IPS-NIHi11 (cell line): ENCODE data around the gene MTUS2.
"Not testable (repeated sequence)": the region's sequence is repeated elsewhere in the genome, so short reads cannot be mapped to it uniquely, and the experiment has no call there.

Experiments
- DNase-seq: peaks from one replicate; pipeline ENCODE4 v3.0.0; 2012; ENCODE audit warnings: mixed read lengths, low spot score

Gene MTUS2

GRCh38 chr13:28958441-28958840 is 138.3 kb downstream of the MTUS2 start:
- DNase-seq: no peak

DNA sequence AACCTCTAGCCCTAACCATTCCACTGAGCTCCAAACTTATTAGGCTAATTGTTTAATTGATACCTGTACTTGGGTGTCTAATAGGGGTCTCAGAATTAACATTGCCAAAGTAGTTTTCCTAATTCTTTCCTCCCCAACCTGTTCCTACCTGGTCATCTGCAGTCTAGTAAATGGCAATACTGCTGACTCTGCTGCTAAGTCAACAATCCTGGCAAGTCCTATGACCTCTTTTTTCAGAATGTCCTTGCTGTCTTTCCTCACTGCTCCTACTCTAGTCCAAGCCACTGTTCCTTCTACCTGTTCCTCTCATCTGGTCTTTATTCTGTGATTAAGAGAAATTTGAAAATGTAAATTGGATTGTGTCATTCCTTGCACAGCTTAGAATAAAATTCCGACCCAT is 143.9 kb downstream of the MTUS2 start:
- no peak for DNase-seq

DNA sequence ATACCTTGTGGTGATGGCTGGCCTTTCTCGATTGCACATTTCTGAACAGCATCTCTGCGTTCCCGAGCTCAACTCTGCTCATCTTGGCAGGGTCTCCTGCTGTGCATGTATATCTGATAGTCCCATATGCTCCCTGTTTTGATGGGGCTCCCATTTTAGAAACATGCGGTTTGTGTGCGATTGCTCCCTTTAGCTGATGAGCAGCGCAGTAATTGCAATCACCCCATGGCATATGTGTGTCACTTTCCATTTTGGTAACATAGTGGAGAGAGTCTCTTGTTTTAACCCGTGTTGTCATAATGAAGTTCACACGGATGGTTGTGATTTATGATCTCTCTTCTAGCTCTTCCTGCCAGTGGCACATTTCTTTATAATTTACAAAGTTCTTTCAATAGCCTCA is 144.7 kb downstream of the MTUS2 start:
- no peak for DNase-seq

DNA sequence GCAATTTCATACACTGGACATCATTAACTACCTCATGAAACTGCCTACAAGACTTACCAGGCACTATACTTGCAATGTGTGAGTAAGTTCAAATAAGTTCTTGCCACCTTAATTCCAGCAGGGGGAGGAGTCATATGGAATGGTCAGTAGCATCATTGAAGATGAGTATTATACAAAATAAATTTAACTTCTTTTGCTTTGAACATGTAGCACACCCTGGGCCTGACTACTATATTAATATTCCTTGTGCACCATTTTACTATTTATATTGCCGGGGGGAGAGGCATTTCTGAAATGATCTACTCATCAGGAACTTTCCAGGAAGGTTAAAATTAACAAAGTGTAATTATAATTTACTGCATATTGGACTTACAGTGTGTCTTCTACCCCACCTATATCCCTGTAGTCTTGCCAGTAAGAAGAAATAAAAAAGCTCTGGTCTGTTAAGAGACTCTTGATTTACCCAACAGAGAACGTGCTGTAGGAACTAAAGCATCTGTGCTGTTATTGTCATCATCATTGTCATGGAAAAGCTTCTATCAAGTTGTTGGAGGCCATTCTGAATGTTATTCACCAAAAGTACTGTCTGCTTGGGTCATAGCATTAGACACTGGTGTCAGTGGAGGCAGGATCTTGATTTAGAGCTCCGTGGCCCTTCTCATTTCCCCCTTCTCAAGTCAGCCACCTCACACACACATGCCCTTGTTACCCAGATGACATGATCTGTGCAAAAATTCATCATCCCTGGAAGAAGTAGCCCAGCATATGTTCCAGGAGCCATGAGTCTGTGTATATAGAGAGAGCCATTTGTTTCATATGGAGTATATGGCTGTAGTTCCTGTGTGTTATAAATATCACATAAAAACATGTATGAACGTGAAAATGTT is 147.1 kb downstream of the MTUS2 start:
- DNase-seq: no peak

GRCh38 chr13:28976195-28976594 is 156.1 kb downstream of the MTUS2 start:
- DNase-seq: no peak

- DNase-seq: no peak
Measured at GRCh38 chr13:28976636-28977035, 156.5 kb downstream of the MTUS2 start.

DNA sequence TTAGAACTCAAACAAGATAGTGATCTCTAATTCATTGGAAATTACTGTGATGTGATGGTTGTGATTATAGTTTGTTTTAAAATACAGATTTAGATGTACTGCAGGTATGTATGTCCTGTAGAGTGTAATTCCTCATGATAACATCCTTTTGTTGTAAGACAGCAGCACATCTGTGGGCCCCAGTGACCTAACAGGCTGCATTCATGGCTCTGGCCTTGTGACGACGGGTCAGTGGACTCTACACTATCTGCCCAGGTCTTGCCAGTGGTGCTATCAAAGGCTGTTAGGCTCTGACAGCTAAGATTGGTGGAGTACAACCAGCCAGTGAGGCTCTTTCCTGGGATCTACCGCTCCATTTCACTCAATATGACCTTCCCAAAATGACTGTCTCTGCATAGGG is 158.4 kb downstream of the MTUS2 start:
- no peak for DNase-seq

GRCh38 chr13:28981530-28981929 is 161.4 kb downstream of the MTUS2 start:
- DNase-seq: no peak

GRCh38 chr13:28983641-28984040 is 163.5 kb downstream of the MTUS2 start:
- DNase-seq: no peak

- DNase-seq: no peak
Measured at GRCh38 chr13:28984326-28984725, 164.2 kb downstream of the MTUS2 start.

DNA sequence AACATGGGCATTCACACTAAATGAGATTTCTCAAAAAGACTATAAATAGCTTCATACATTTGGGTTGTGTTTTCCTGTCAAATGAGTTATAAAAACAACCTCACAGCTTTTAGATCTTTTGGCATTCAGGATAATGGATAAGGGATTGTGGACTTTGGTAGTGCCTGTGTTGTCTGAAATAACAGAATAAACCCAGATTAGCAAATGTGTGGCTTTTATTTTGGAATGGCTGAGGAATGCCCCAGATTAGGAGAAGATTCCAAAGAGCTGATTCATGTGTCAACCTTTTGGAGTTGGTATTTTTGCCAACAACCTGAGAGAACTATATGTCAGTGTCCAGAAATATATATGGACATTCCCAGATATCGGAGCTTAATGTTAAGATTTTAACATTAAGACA is 164.7 kb downstream of the MTUS2 start:
- no peak for DNase-seq

DNA sequence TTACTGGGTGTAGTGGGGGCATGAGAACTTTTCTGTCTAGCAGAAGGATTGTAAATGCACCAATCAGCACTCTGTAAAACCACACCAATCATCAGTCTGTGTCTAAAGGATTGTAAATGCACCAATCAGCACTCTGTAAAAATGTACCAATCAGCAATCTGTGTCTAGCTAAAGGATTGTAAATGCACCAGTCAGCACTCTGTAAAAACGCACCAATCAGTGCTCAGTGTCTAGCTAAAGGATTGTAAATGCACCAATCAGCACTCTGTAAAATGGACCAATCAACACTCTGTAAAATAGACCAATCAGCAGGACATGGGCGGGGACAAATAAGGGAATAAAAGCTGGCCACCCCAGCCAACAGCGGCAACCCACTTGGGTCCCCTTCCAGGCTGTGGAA is 170.2 kb downstream of the MTUS2 start:
- DNase-seq: not testable (repeated sequence)

- no peak for DNase-seq
Measured at GRCh38 chr13:28991764-28992163, 171.6 kb downstream of the MTUS2 start.

DNA sequence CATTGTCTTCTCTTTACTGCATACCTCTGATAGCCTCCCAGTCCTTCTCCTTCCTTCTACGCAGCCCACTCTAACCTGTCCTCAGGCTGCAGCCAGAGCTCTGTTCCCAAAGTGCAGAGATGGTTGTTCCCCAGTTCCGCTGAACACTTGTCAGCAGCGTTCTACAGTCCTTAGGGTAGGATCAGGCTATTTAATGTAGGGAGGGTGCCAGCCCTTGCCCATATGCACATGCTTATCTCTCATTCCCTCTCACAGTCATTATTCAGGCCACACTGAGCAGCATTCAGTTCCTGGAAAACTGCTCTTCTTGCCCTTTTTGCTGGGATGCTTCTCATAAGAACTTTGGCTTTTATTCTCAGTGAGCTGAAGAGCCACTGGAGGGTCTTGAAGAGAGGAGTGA is 180.7 kb downstream of the MTUS2 start:
- no peak for DNase-seq

- no peak for DNase-seq
Measured at GRCh38 chr13:29005035-29005762, 185.1 kb downstream of the MTUS2 start.

GRCh38 chr13:29005763-29006120 is 185.6 kb downstream of the MTUS2 start:
- DNase-seq: no peak

DNA sequence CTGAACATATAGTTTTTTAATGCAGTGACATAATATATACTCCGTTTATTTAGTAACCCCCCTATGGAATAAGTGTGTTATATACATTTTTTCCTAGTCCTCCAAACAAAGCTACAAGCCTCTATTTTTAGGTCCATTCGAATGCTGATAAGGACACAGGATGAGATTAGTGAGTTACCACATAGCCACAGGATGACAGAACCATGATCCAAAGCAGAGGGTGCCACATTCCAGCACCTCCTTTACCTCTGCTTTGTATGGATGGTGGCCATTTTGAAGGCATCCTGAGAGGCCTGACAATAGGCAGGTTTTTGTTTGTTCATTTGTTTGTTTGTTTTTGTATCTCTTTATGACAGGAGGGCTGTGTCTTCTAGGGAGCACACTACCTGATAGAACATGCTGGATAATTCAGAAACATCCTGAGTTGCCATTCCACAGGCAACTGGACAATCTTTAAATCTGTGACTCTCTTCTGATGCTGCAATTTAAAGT is 186.3 kb downstream of the MTUS2 start:
- no peak for DNase-seq

DNA sequence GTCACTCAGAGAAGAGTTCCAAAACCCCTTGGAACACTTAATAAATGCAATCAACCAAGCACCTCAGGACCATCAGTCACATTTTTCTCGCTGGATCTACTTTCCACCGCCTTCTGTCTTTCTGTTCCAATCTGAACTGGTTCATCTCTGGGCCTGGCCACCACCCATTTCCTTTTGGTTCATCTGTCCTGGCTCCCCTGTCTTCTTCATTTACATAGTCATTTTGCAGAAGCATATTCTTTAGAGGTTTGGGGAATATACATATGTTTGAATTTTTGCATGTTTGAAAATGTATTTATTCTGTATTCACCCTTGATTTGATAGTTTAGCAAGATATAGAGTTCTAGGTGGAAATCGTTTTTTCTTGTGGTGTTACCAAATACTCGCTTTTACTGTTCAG is 188.2 kb downstream of the MTUS2 start:
- DNase-seq: no peak

GRCh38 chr13:29020314-29020713 is 200.2 kb downstream of the MTUS2 start:
- DNase-seq: no peak

DNA sequence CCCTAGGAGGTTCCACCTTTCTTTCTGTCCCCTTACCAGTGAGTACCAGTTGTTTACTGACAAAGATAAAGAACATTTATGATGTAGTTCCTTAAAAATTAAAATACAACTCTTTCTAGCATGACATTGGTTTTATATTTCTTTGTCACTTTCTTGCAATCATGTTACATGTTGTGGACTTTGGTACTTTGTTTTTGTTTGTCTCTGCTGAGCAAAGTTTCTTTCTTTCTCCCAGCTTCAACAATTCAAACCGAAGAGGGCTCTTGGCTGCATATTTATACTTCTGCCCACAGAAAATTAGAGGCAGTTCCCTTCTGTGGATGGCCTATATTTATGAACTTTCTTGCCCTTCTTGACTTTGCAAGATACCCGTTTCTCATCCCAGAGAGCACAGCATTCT is 201.2 kb downstream of the MTUS2 start:
- no peak for DNase-seq

DNA sequence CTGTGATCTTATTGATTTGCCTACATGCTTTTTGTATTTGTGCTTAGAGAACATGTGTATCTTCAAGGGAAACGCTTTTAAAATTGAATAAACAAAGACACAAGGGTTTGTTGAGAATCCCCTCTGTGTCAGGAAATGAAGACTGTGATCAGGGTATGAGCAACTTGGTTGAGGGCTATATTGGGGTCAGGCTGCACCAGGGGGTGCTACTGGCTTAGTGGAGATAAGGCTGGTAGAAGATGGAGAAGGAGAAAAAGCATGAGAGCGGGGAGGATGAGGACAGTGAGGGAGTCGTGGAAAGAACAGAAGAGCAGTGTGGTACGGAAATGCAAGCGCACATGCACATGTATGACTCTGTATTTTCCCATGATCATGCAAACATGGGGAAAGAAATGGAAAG is 201.6 kb downstream of the MTUS2 start:
- DNase-seq: no peak

DNA sequence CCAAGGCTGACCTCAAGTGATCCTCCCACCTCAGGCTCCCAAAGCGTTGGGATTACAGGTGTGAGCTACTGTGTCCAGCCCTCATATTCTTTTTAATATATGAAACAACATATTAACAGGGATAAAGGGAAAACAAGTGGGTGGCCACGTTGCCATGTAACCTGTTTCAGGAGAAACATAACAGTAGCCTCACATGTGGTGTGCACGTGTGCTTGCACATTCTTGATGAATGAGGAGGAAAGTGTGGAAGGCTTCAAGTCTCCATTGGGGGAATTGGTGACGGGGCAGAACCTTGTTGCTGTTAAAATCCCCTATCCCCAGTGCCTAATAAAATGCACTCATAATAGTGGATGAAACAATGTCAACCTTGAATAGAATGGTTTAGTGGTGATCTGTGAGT is 202.3 kb downstream of the MTUS2 start:
- no peak for DNase-seq

GRCh38 chr13:29022968-29023367 is 202.8 kb downstream of the MTUS2 start:
- DNase-seq: no peak
